HepG2 (cell line): ENCODE measurements around the gene CNOT8. TPM values are rescaled to one million over a fixed set of nuclear protein-coding genes. Genes with fewer than 3 reads are reported as not detected.

Experiments
- ATAC-seq: fragments of 200-7000 bp; cut with Tn5 transposase; 3 replicates; pipeline ENCODE4 v1.9.1; 2020; ENCODE audit warnings: mild to moderate bottlenecking, moderate library complexity
- BruUV-seq: library from RNA; stranded (reverse); fragments of 400-500 nt; replicated peaks from 2 replicates; lab custom pipeline; 2021; lab: Mats Ljungman, UMichigan
- CTCF ChIA-PET: fragments of 300-600 bp; formaldehyde crosslinking; extraction: SDS; loops from one replicate; lab custom pipeline; 2021; ENCODE audit warnings: low total read pairs, inconsistent platforms, low intra/inter-chr PET ratio; lab: Yijun Ruan, JAX
- POLR2A ChIA-PET: fragments of 350-600 bp; sonication (Branson Sonifier 250); formaldehyde crosslinking; loops from one replicate; lab custom pipeline; 2020; ENCODE audit warnings: antibody characterized with exemption, inconsistent platforms; lab: Yijun Ruan, JAX
- DNase-seq: peaks from one replicate; pipeline ENCODE4 v3.0.0-alpha.2; 2015; ENCODE audit warnings: low spot score
- FAIRE-seq: peaks from 3 replicates; lab custom pipeline; 2011; peaks lifted over from hg19 to GRCh38; lab: Jason Lieb, UNC
- H2AFZ ChIP-seq: one replicate; pipeline ENCODE4 v1.6.1; 2011; ENCODE audit warnings: low read length, inconsistent platforms
- H3K27ac ChIP-seq: fragments of 300-600 bp; 3 replicates; pipeline ENCODE4 v1.8.0; 2011; ENCODE audit warnings: mixed run types, mild to moderate bottlenecking, mixed read lengths, low read length, inconsistent platforms; ENCODE audit not compliant: insufficient read depth; ENCODE audit errors: extremely low read length
- H3K27me3 ChIP-seq, 2 experiments: fragments of 200-600 bp in 1 of 2; 2 replicates in 1 of 2; 3 replicates in 1 of 2; pipeline versions ENCODE4 v1.6.0 to v1.8.0; 2011; ENCODE audit warnings: low read length in 2 of 2, mild to moderate bottlenecking in 2 of 2, moderate library complexity in 2 of 2, inconsistent platforms in 1 of 2; ENCODE audit not compliant: insufficient read depth in 2 of 2, control insufficient read depth in 1 of 2
- H3K36me3 ChIP-seq, 2 experiments: fragments of 200-600 bp in 1 of 2; replicated peaks in 1 of 2; 2 replicates in 1 of 2; 3 replicates in 1 of 2; pipeline versions ENCODE4 v1.5.1 to v1.8.0; 2011; ENCODE audit warnings: low read length in 2 of 2, inconsistent platforms in 1 of 2; ENCODE audit not compliant: insufficient read depth in 2 of 2, control insufficient read depth in 1 of 2
- H3K4me1 ChIP-seq: 2 replicates; pipeline ENCODE4 v1.5.1; 2012; ENCODE audit warnings: low read length, inconsistent platforms; ENCODE audit not compliant: insufficient read depth
- H3K4me2 ChIP-seq: 2 replicates; pipeline ENCODE4 v1.6.0; 2011; ENCODE audit warnings: low read depth, low read length, inconsistent platforms
- H3K4me3 ChIP-seq, 3 experiments: fragments of 200-600 bp in 1 of 3; sonication (generic), shearing (Covaris generic) in 1 of 3; replicated peaks in 1 of 3; 2 replicates each; pipeline ENCODE4 v1.5.1; 2011 to 2016; ENCODE audit warnings: low read length in 3 of 3, inconsistent platforms in 2 of 3, low read depth in 2 of 3, mild to moderate bottlenecking in 2 of 3, control low read depth in 1 of 3, mixed read lengths in 1 of 3; ENCODE audit not compliant: insufficient read depth in 1 of 3
- H3K79me2 ChIP-seq: one replicate; pipeline ENCODE4 v1.6.1; 2011; ENCODE audit warnings: low read length, inconsistent platforms; ENCODE audit not compliant: insufficient read depth
- H3K9ac ChIP-seq: 2 replicates; pipeline ENCODE4 v1.6.0; 2011; ENCODE audit warnings: mild to moderate bottlenecking, low read depth, low read length, inconsistent platforms; ENCODE audit not compliant: insufficient read depth
- H3K9me3 ChIP-seq: 2 replicates; pipeline ENCODE4 v1.5.1; 2012; ENCODE audit warnings: mild to moderate bottlenecking, low read length
- H4K20me1 ChIP-seq: 2 replicates; pipeline ENCODE4 v1.6.0; 2011; ENCODE audit warnings: inconsistent platforms, mild to moderate bottlenecking, low read length, moderate library complexity; ENCODE audit not compliant: insufficient read depth
- CEBPG ChIP-seq: IDR thresholded peaks from 2 replicates; pipeline ENCODE4 v1.6.1; 2016
- KIAA2018 ChIP-seq: sonication (generic); formaldehyde crosslinking; IDR thresholded peaks from 2 replicates; pipeline ENCODE4 v1.5.0; 2020; ENCODE audit warnings: mild to moderate bottlenecking, missing genetic modification reagents, borderline replicate concordance
- MIER3 ChIP-seq: IDR thresholded peaks from 2 replicates; pipeline ENCODE4 v1.6.1; 2016; ENCODE audit warnings: missing compliant biosample characterization, borderline replicate concordance
- PHB2 ChIP-seq: fragments of 450-650 bp; IDR thresholded peaks from 2 replicates; pipeline ENCODE4 v1.6.1; 2018; ENCODE audit not compliant: partially characterized antibody
- ZHX2 ChIP-seq, 2 experiments: sonication (generic) in 1 of 2; formaldehyde crosslinking in 1 of 2; IDR thresholded peaks; 2 replicates each; pipeline versions ENCODE4 v1.6.1 to v1.9.0; 2014 to 2022; ENCODE audit warnings: antibody characterized with exemption in 1 of 2, borderline replicate concordance in 1 of 2, inconsistent platforms in 1 of 2, low read depth in 1 of 2, missing genetic modification reagents in 1 of 2
- WGBS: methylation state at CpG from one replicate; pipeline ENCODE4 v1.1.6; 2017; ENCODE audit warnings: low lambda C conversion rate; 5-methylcytosine and 5-hydroxymethylcytosine counted together
- in situ Hi-C: cut with HindIII; loops from 2 replicates; pipeline ENCODE4 v1.10.0; 2017; ENCODE audit warnings: low pct_unique_long_range_greater_than_20kb; ENCODE audit not compliant: extremely low pct_ligation_motif_present
- intact Hi-C: fragments of 100-400 bp; cut with micrococcal nuclease; formaldehyde crosslinking; loops from one replicate; pipeline ENCODE4 v1.10.0; 2022; ENCODE audit not compliant: unreplicated experiment
- polyA plus RNA-seq, 8 experiments: library from polyadenylated mRNA; depleted of rRNA in 3 of 8; stranded (reverse) in 7 of 8; unstranded in 1 of 8; fragments of >200 nt; fragmentation: Illumina TruSeq in 4 of 8; extraction: Trizol in 4 of 8; gene quantifications; 2 replicates each; pipeline versions ENCODE4 v1.2.1 to v1.2.3, GENCODE V29; 2011 to 2016; ENCODE audit warnings: low read depth in 4 of 8, missing spikeins in 1 of 8, mixed read lengths in 1 of 8; ENCODE audit not compliant: insufficient read depth in 1 of 8
- total RNA-seq, 5 experiments: library from RNA; depleted of rRNA; stranded (reverse); fragments of >200 nt; fragmentation: Illumina TruSeq; extraction: Trizol; gene quantifications; 2 replicates each; pipeline ENCODE4 v1.2.3, GENCODE V29; 2016; ENCODE audit warnings: low read depth in 1 of 5
- TF ChIP-seq, protein P1 (sequence below): IDR thresholded peaks from 2 replicates; pipeline ENCODE4 v1.6.1; 2016; ENCODE audit warnings: low read depth, borderline replicate concordance

CNOT8 gene
- total and polyA plus RNA-seq, 2 of the 13 experiments (the other 11 are each of a cell fraction or from before 2014, with no cell fraction given) = 37.1 to 74.9 TPM

DNA sequence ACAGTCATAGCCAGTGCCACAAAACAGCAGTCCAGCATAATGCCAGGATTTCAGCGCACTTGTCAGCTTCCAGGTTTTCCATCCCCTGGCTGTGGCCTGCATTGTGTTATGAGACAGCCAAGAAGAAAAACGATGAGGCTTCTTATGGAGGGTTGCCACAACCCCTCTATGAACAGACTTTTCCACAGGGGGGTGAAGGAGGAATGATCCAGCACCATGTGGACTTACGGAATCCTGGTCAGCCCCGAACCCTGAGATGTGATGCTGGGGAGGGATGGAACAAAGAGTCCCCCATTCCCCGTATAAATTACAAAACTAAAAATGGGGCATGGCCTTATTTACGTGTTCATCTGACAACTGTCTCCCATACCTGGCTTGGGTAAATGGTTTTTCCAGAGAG is 40.6 kb upstream of the CNOT8 start (continued):
- no peak for TF ChIP-seq ZHX2 (IDR thresholded peaks at IDR 0.05; ENCODE audit: low read depth)
- TF ChIP-seq ZHX2 (CRISPR knock-in tag; IDR thresholded peaks at IDR 0.05; ENCODE audit: borderline replicate concordance) = no peak
- TF ChIP-seq, protein P1, sequence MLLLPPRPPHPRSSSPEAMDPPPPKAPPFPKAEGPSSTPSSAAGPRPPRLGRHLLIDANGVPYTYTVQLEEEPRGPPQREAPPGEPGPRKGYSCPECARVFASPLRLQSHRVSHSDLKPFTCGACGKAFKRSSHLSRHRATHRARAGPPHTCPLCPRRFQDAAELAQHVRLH (CRISPR knock-in tag) = no peak
- TF ChIP-seq PHB2 = no peak

- peaks cover 18 to 59% of the 10 kb centered on the region in 2 experiments for H3K36me3 ChIP-seq
- TF ChIP-seq KIAA2018 (CRISPR knock-in tag) (no peak), MIER3 (CRISPR knock-in tag) (no peak), CEBPG (CRISPR knock-in tag) (no peak)
Observed at GRCh38 chr5:154818471-154819116, 39.8 kb upstream of the CNOT8 start.

More at GRCh38 chr5:154818471-154819116, 39.8 kb upstream of the CNOT8 start:
- in situ Hi-C loops = no loop called here
- ChIA-PET CTCF (no interaction called here), POLR2A (interaction anchor here (0.6 kb wide), 1 partner anchor 24 kb away, joined by 3 read pairs; no protein-coding TSS in a partner anchor)
- Histone ChIP-seq H3K79me2 (no peaks in the 10 kb centered on the region), H3K9me3 (no peaks in the 10 kb centered on the region), H3K4me2 (no peak overlapping the region), H3K4me1 (peaks cover 39% of the 10 kb centered on the region), H4K20me1 (peaks cover 3% of the 10 kb centered on the region), H2AFZ (no peak overlapping the region), H3K27ac (no peak overlapping the region), H3K4me3 (no peak overlapping the region), H3K27me3 (no peaks in the 10 kb centered on the region), H3K9ac (no peak overlapping the region)
- intact Hi-C loops = loop anchor here (5.0 kb wide), 1 partner anchor 39 kb away; the partner anchor contains the start of gene CNOT8
- ATAC-seq = no peak
- 98% methylated on average over 2 of the region's 2 CpGs for WGBS
- no TSS peak for BruUV-seq
- DNase-seq = no peak
- FAIRE-seq = no peak
